ENCODE measurements around the gene GFI1. TPM values are rescaled to one million over a fixed set of nuclear protein-coding genes. Genes with fewer than 3 reads are reported as not detected.

The GFI1 gene
- total and polyA plus RNA-seq, 8 donors = 0.32 to 2.0 (median 0.65) TPM

DNA sequence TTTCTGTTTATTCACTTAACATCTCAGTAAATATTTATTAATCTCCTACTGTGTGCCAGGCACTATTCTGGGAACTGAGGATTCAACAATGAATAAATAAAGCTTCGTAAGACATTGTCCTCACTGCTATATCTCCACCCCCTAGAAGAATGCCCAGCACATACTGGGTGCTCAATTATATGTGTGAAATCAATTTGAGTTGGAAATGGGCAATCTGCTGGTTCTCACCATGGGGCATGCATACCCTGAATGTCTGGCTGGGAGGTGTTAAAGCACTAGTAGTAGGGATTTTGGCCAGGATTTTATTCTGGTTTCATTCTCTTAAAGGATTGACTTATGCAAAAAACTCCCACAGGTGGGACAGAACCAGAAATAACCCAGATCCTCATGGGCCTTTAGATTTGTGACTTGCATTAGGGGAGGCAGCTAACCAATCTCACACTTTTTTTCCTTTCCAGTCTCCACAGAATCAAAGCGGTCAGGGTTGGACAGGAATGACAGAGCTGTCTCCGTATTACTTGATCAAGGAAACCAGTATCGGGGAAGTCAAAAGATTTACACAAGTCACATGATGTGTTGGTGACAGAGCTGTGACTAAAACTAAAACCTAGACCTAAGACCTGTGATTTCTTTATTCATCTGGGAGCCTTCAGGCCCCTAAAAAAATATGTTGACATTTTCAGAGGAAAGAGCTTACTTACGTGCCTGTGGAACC, 12.8 kb downstream of the GFI1 start:
- intact Hi-C loops (cut with DNase I) = no loop called here
- peaks cover 0 to 8% of the 10 kb centered on the region in 2 donors for H3K4me1 ChIP-seq
- peaks cover 0 to 14% of the 10 kb centered on the region in 2 donors for H3K27me3 ChIP-seq
- ATAC-seq = no peak
- no peak overlapping the region for H3K4me3 ChIP-seq
- no peaks in the 10 kb centered on the region for H3K9me3 ChIP-seq
- no peak for DNase-seq
- TF ChIP-seq, protein P1, sequence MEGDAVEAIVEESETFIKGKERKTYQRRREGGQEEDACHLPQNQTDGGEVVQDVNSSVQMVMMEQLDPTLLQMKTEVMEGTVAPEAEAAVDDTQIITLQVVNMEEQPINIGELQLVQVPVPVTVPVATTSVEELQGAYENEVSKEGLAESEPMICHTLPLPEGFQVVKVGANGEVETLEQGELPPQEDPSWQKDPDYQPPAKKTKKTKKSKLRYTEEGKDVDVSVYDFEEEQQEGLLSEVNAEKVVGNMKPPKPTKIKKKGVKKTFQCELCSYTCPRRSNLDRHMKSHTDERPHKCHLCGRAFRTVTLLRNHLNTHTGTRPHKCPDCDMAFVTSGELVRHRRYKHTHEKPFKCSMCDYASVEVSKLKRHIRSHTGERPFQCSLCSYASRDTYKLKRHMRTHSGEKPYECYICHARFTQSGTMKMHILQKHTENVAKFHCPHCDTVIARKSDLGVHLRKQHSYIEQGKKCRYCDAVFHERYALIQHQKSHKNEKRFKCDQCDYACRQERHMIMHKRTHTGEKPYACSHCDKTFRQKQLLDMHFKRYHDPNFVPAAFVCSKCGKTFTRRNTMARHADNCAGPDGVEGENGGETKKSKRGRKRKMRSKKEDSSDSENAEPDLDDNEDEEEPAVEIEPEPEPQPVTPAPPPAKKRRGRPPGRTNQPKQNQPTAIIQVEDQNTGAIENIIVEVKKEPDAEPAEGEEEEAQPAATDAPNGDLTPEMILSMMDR (IDR thresholded peaks at IDR 0.05) = no peak
- peak overlapping the region in 1 of 2 donors; percentile 14 for H3K27ac ChIP-seq
- peaks cover 0 to 3% of the 10 kb centered on the region in 2 donors for H3K36me3 ChIP-seq

DNA sequence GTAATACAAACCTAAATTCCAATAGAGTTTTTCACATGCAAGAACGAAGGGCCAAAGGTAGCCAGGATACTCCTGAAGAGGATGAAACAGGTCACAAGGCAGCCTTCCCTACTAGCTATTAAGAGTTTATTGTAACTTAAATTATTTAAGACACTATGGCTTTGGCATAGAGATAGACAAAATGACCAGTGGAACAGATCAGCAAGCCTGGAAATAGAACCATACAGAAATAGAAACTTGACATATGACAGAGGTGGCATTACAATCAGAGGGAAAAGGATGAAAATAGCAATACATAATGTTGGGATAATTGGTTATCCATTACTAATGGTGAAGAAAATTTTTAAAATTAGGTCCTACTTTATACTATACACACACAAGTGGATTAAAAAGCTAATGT, 16.5 kb downstream of the GFI1 start:
- TF ChIP-seq, protein P1 (IDR thresholded peaks at IDR 0.05) = no peak
- no peak for DNase-seq
- no peak for ATAC-seq
- Histone ChIP-seq H3K4me1 (no peaks in the 10 kb centered on the region), H3K36me3 (no peaks in the 10 kb centered on the region), H3K27ac (no peak overlapping the region), H3K4me3 (no peak overlapping the region), H3K9me3 (no peaks in the 10 kb centered on the region), H3K27me3 (peaks cover 0 to 4% of the 10 kb centered on the region in 2 donors)
- intact Hi-C loops (cut with DNase I) = no loop called here

DNA sequence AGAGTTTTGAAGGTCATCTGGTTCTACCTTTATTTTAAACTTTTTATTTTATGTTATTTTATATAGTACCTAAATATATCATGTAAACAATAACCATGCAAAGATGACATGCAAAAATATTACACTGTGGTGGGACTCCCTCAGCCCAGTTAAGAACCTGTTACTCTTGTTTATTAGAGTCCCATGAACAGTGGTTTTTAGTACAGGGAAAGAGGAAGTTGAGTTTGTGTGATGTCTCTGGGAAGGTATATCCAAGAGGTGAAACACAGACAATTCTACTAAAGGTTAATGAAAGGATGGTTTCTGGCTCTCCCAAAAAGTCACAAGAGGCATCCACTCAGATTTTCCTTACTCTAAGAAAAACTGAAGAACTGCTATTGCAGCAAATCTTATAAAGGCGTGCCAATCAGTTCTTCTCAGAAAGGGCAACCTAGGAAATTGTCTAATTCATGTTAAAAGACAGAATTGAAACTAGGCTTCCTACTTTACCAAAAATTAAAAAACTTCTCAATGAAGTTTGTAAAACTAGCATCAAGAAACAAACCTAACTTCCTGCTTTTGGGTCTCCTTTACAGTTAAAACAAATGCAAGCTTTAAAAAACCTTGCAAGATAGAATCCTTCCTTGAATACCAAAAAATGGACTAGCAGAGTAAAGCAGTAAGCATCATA, 19.9 kb downstream of the GFI1 start:
- intact Hi-C loops (cut with DNase I) = no loop called here
- no peak overlapping the region for H3K4me3 ChIP-seq
- ATAC-seq (no peak), DNase-seq (no peak)
- H3K27me3 ChIP-seq = no peaks in the 10 kb centered on the region
- H3K36me3 ChIP-seq = no peaks in the 10 kb centered on the region
- no peaks in the 10 kb centered on the region for H3K9me3 ChIP-seq
- peaks cover 0 to 23% of the 10 kb centered on the region in 2 donors for H3K4me1 ChIP-seq
- TF ChIP-seq, protein P1 (IDR thresholded peaks at IDR 0.05) = no peak
- H3K27ac ChIP-seq = peak overlapping the region in 1 of 2 donors; percentile 21

DNA sequence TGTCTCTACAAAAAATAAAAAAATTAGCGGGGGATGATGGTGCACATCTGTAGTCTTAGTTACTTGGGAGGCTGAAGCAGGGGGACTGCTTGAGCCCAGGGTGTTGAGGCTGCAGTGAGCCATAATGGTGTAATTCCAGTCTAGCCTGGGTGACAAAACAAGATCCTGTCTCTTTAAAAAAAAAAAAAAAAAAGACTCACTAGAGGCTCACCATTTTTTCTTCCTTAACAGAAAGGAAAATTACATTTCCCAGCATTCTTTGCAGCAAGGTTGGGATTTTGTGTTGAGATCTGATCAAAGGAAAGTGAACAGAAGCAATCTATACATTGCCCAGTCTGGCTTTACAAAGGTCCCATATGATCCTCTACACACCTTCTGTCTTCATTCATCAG, 21.5 kb downstream of the GFI1 start:
- DNase-seq (no peak), ATAC-seq (no peak)
- no peaks in the 10 kb centered on the region for H3K9me3 ChIP-seq
- TF ChIP-seq, protein P1 (IDR thresholded peaks at IDR 0.05) = no peak
- H3K4me3 ChIP-seq = no peak overlapping the region
- no peaks in the 10 kb centered on the region for H3K27me3 ChIP-seq
- peaks cover 0 to 38% of the 10 kb centered on the region in 2 donors for H3K4me1 ChIP-seq
- H3K36me3 ChIP-seq = no peaks in the 10 kb centered on the region
- intact Hi-C loops (cut with DNase I) = no loop called here
- no peak overlapping the region for H3K27ac ChIP-seq

DNA sequence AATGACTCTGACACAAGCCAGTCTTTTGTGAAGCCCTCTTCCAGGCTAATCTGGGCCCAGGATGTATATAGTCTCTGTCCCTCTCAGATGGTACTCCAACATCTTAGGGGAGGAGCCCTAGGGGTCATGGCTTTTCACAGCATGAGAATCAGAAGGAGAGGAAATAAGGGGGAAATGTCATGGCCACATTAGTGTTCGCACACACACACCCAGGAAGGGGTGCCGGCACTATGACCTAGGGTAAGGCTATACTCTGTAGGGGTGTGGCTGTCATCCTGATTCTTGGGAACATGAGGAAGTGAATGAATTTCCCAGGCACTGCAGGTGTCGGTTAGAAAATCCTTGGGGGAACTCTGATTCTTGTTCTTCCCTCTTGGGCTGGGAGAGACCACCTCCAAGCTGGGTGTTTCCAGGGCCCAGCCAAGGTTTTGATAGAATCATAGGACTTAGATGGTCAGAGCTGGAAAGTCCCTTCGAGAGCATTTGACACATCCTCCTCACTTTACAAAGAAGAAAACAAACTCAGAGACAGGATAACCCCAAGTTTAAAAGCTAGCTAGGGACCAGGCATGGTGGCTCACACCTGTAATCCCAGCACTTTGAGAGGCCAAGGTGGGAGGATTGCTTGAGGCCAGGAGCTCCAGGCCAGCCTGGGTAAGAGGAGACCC, 22.0 kb downstream of the GFI1 start:
- TF ChIP-seq, protein P1 (IDR thresholded peaks at IDR 0.05) = no peak
- Histone ChIP-seq H3K36me3 (no peaks in the 10 kb centered on the region), H3K27me3 (no peaks in the 10 kb centered on the region), H3K4me1 (peaks cover 0 to 39% of the 10 kb centered on the region in 2 donors), H3K9me3 (no peaks in the 10 kb centered on the region), H3K4me3 (no peak overlapping the region), H3K27ac (no peak overlapping the region)
- ATAC-seq = no peak
- intact Hi-C loops (cut with DNase I) = no loop called here
- DNase-seq = no peak
